Gastroesophageal sphincter (tissue), 3 donors: ENCODE measurements around the gene PNKD.

Source experiments
- POLR2A ChIP-seq, 2 donors: fragments of 450-650 bp; IDR thresholded peaks; one replicate each; pipeline ENCODE4 v1.6.1; 2017; ENCODE audit warnings: antibody characterized with exemption in 2 of 2, mild to moderate bottlenecking in 2 of 2, moderate library complexity in 1 of 2
- POLR2AphosphoS5 ChIP-seq: sonication (generic); formaldehyde crosslinking; IDR thresholded peaks from one replicate; pipeline ENCODE4 v1.6.1; 2017; ENCODE audit warnings: antibody characterized with exemption
- TF ChIP-seq, protein P1 (sequence below), 4 experiments: fragments of 200-600 bp in 2 of 4; fragments of 450-650 bp in 2 of 4; sonication (generic) in 1 of 4; IDR thresholded peaks; one replicate each; pipeline ENCODE4 v1.5.1; 2017 to 2019; ENCODE audit warnings: antibody characterized with exemption in 4 of 4, mild to moderate bottlenecking in 2 of 4, moderate library complexity in 2 of 4

DNA sequence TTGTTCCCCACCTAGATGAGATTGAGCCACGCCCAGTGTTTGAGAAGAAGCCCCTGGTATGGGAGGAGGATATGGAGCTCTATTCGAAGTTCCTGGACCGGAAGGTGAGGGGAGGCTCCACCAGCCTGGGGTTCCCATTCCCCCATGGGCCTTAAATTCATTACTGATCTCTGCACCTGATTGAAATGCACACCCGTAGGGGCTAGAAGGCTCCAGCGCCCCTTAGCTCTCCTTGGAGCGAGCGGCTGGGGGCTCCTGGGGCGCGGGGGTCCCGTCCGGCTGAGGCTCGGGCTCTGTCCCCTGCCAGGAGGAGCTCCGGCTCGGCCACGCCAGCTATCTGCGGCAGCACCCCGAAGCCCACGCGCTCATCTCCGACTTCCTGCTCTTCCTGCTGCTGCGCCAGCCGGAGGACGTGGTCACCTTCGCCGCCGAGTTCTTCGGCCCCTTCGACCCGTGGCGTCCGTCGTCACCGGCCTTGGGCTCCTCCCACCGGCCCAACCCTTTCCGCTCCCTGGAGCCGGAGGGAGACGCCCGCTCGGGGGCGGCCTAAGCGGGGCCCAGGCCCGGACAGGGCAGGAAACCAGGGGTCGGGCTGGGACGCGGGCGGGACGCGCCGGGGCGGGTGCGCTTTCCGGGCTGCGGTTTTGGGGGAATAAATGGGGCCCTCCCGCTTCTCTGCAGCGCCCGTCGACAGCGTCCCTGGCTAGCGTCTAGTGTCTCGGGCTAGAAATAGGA is 97.3 kb downstream of the PNKD start:
- TF ChIP-seq, protein P1, sequence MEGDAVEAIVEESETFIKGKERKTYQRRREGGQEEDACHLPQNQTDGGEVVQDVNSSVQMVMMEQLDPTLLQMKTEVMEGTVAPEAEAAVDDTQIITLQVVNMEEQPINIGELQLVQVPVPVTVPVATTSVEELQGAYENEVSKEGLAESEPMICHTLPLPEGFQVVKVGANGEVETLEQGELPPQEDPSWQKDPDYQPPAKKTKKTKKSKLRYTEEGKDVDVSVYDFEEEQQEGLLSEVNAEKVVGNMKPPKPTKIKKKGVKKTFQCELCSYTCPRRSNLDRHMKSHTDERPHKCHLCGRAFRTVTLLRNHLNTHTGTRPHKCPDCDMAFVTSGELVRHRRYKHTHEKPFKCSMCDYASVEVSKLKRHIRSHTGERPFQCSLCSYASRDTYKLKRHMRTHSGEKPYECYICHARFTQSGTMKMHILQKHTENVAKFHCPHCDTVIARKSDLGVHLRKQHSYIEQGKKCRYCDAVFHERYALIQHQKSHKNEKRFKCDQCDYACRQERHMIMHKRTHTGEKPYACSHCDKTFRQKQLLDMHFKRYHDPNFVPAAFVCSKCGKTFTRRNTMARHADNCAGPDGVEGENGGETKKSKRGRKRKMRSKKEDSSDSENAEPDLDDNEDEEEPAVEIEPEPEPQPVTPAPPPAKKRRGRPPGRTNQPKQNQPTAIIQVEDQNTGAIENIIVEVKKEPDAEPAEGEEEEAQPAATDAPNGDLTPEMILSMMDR (IDR thresholded peaks at IDR 0.05): peak in 1 of 4 experiments; percentile 28
- TF ChIP-seq POLR2A (IDR thresholded peaks at IDR 0.05) (peak; percentile 90 to 91), POLR2AphosphoS5 (peak; percentile 97)
